Right atrium auricular region (tissue), 2 donors: ENCODE measurements around the gene PRKCB. TPM values are rescaled to one million over a fixed set of nuclear protein-coding genes. Genes with fewer than 3 reads are reported as not detected.

Source experiments
- DNase-seq: peaks from one replicate; pipeline ENCODE4 v3.0.0-alpha.2; 2019; ENCODE audit warnings: low spot score
- H3K27ac ChIP-seq, 2 donors: fragments of 200-600 bp; sonication (generic); 1 replicate in 1 of 2; 2 replicates in 1 of 2; pipeline ENCODE4 v1.5.1; 2016 to 2019
- H3K27me3 ChIP-seq, 2 donors: fragments of 200-600 bp; sonication (generic); one replicate each; pipeline versions ENCODE4 v1.5.1 to v1.6.0; 2017 to 2019
- H3K36me3 ChIP-seq: fragments of 200-600 bp; sonication (generic); one replicate; pipeline ENCODE4 v1.5.1; 2016
- H3K4me1 ChIP-seq, 2 donors: fragments of 200-600 bp; sonication (generic); one replicate each; pipeline versions ENCODE4 v1.5.1 to v1.6.0; 2017 to 2019
- H3K4me3 ChIP-seq, 2 donors: fragments of 200-600 bp; sonication (generic); 1 replicate in 1 of 2; 2 replicates in 1 of 2; pipeline ENCODE4 v1.5.1; 2017 to 2019; ENCODE audit warnings: mild to moderate bottlenecking in 1 of 2, moderate library complexity in 1 of 2
- H3K9me3 ChIP-seq, 2 donors: fragments of 200-600 bp; sonication (generic); one replicate each; pipeline ENCODE4 v1.5.1; 2019
- total RNA-seq, 2 donors: library from RNA; depleted of rRNA; stranded (reverse); fragments of >200 nt; gene quantifications; one replicate each; pipeline ENCODE4 v1.1.0, GENCODE V29; 2016
- TF ChIP-seq, protein P1 (sequence below), 2 donors: fragments of 200-600 bp; sonication (generic); IDR thresholded peaks; one replicate each; pipeline ENCODE4 v1.5.1; 2019; ENCODE audit warnings: antibody characterized with exemption in 2 of 2

Gene PRKCB
- total RNA-seq, 2 donors from 2014 or later, result 0.93 to 3.1 TPM

DNA sequence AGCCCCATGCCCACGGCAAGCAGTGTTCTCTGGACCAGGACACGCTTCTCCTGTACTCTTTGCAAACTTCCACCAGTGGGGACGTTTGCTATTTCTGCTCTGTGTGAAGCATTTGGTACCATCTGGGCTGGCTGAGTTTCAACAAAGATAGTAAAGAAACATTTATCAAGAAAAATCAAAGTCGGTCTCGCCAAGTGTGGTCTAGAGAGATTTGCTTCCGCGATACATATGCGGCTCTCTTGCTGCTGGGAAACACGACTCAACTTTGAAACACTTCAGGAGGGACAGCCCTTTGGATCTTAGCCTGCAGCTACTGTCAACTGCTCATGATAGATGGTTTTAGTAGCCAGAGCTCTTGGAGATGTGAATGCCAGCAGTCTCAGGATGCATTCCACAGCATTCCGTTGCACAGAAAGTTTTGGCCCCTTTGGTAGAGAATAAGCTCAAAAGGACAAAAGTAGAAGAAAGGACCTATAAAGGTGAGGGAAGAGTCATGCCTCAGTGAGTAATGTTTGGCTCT lies 252.2 kb downstream of the PRKCB start:
- TF ChIP-seq, protein P1, sequence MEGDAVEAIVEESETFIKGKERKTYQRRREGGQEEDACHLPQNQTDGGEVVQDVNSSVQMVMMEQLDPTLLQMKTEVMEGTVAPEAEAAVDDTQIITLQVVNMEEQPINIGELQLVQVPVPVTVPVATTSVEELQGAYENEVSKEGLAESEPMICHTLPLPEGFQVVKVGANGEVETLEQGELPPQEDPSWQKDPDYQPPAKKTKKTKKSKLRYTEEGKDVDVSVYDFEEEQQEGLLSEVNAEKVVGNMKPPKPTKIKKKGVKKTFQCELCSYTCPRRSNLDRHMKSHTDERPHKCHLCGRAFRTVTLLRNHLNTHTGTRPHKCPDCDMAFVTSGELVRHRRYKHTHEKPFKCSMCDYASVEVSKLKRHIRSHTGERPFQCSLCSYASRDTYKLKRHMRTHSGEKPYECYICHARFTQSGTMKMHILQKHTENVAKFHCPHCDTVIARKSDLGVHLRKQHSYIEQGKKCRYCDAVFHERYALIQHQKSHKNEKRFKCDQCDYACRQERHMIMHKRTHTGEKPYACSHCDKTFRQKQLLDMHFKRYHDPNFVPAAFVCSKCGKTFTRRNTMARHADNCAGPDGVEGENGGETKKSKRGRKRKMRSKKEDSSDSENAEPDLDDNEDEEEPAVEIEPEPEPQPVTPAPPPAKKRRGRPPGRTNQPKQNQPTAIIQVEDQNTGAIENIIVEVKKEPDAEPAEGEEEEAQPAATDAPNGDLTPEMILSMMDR (IDR thresholded peaks at IDR 0.05), result no peak
- Histone ChIP-seq H3K27me3 (no peaks in the 10 kb centered on the region), H3K27ac (no peak overlapping the region), H3K4me1 (no peaks in the 10 kb centered on the region), H3K36me3 (no peaks in the 10 kb centered on the region), H3K9me3 (peaks cover 9 to 19% of the 10 kb centered on the region in 2 donors), H3K4me3 (no peak overlapping the region)
- no peak for DNase-seq

DNA sequence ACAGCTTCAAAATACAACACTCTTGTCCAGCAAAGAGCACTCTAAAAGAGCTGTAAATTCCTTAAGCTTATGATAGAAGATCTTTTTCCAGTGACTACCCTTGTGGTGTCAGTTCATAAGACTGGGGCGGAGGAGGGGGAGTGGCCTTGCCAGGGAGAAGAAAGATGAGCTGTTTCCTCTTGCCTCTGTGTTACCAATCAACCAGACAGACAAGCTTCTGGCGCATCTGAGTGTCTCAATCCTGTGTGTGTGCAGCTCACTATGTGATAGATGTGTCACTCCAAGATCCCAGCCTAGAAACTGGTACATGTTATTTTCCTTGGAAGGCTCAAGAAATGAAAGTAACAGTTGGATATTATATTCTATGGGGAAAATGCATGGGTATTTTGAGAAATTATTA lies 253.0 kb downstream of the PRKCB start:
- DNase-seq, result no peak
- TF ChIP-seq, protein P1 (IDR thresholded peaks at IDR 0.05), result no peak
- H3K27me3 ChIP-seq, result no peaks in the 10 kb centered on the region
- H3K36me3 ChIP-seq, result no peaks in the 10 kb centered on the region
- no peak overlapping the region for H3K4me3 ChIP-seq
- H3K27ac ChIP-seq, result no peak overlapping the region
- no peaks in the 10 kb centered on the region for H3K4me1 ChIP-seq
- H3K9me3 ChIP-seq, result peaks cover 9 to 19% of the 10 kb centered on the region in 2 donors

DNA sequence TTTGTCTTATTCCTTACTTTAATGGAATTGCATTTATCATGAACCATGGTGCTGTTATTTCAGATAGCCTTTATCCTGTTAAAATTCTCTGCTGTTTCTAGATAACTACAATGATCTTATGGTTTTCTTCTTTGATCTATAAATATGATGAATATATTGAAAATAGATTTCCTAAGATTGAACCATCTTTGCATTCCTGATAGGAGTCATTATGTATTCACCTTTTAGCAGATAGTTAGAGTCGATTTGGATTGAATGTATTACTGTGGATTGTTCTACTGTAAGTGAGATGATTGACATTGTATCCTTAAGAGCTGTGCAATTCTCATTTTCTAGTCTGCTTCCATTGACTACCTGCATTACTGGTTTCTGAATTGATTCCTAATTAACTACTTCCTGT lies 255.3 kb downstream of the PRKCB start:
- Histone ChIP-seq H3K4me1 (no peaks in the 10 kb centered on the region), H3K27me3 (no peaks in the 10 kb centered on the region), H3K9me3 (peaks cover 9 to 19% of the 10 kb centered on the region in 2 donors), H3K36me3 (no peaks in the 10 kb centered on the region), H3K4me3 (no peak overlapping the region), H3K27ac (no peak overlapping the region)
- TF ChIP-seq, protein P1 (IDR thresholded peaks at IDR 0.05), result no peak
- no peak for DNase-seq

DNA sequence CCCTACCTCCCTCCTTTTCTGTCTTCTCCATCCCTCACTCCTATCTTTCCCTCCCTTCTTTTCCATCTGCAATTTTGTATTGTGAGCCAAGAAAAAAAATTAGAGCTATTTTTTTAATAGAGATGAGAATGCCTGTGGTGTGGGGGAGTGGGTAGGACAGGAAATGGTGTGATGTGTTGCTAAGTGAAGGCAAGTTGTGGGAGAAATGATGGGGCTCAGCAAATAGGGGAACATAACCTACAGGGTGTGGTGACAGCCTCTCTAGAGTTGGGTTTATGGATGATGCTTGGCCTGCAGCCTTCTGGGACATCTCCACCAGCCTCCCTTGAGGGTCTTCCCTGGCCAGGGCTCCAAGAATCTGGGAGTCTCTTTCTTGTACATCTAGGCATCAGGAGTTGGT lies 257.3 kb downstream of the PRKCB start:
- Histone ChIP-seq H3K4me1 (no peaks in the 10 kb centered on the region), H3K36me3 (no peaks in the 10 kb centered on the region), H3K27ac (no peak overlapping the region), H3K9me3 (peaks cover 9 to 19% of the 10 kb centered on the region in 2 donors), H3K4me3 (no peak overlapping the region), H3K27me3 (no peaks in the 10 kb centered on the region)
- no peak for DNase-seq
- TF ChIP-seq, protein P1 (IDR thresholded peaks at IDR 0.05), result no peak

DNA sequence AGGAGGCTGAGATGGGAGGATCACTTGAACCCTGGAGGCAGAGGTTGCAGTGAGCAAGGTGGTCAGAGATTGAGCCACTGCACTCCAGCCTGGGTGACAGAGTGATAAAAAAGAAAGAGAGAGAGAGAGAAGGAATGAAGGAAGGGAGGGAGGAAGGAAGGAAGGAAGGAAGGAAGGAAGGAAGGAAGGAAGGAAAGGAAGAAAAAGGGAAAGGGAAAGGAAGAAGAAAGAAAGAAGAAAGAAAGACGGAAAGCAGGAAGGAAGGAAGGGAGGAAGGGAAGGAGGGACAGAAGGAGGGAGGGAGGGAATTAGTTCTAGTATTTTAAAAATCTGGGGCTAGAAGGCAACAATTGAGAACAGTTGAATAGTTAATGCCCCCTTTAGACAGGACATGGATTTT lies 258.9 kb downstream of the PRKCB start:
- Histone ChIP-seq H3K27ac (no peak overlapping the region), H3K27me3 (no peaks in the 10 kb centered on the region), H3K4me3 (no peak overlapping the region), H3K36me3 (no peaks in the 10 kb centered on the region), H3K4me1 (no peaks in the 10 kb centered on the region), H3K9me3 (peaks cover 9 to 19% of the 10 kb centered on the region in 2 donors)
- no peak for DNase-seq
- TF ChIP-seq, protein P1 (IDR thresholded peaks at IDR 0.05), result no peak

DNA sequence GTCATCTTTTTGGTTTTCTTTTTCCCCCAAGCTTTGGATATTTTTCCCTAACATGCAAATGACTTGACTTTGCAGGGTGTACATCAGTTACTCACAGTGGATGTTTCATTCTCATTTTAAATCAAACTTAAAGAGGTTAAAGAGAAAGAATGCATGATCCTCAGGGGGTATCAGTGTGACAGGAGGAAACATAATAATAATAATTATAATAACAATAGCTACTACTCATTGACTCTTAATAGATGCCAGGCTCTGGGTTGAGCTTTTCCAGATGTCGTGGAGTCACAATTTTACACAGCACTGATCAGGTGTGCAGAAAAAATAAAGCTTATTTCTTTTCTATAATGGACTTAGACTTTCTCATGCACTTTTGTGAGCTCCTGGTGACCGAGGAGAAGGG lies 263.1 kb downstream of the PRKCB start:
- H3K27me3 ChIP-seq, result no peaks in the 10 kb centered on the region
- DNase-seq, result no peak
- TF ChIP-seq, protein P1 (IDR thresholded peaks at IDR 0.05), result no peak
- no peaks in the 10 kb centered on the region for H3K4me1 ChIP-seq
- H3K27ac ChIP-seq, result no peak overlapping the region
- no peaks in the 10 kb centered on the region for H3K36me3 ChIP-seq
- H3K9me3 ChIP-seq, result no peaks in the 10 kb centered on the region
- no peak overlapping the region for H3K4me3 ChIP-seq
